PC-3 (cell line): ENCODE data around the gene NLGN2. TPM values are rescaled to one million over a fixed set of nuclear protein-coding genes. Genes with fewer than 3 reads are reported as not detected.

Experiments
- ATAC-seq: fragments of 200-7000 bp; cut with Tn5 transposase; 2 replicates; pipeline ENCODE4 v1.9.1; 2020; ENCODE audit warnings: mild to moderate bottlenecking, moderate library complexity
- BruUV-seq: library from RNA; stranded (reverse); fragments of 400-500 nt; replicated peaks from 2 replicates; lab custom pipeline; 2021; lab: Mats Ljungman, UMichigan
- CTCF ChIA-PET: fragments of 300-600 bp; sonication (Branson Sonifier 250); formaldehyde crosslinking; loops from one replicate; lab custom pipeline; 2022; ENCODE audit warnings: antibody characterized with exemption; lab: Charles Lee
- POLR2A ChIA-PET: fragments of 300-600 bp; sonication (Branson Sonifier 250); formaldehyde crosslinking; loops from one replicate; lab custom pipeline; 2022; ENCODE audit warnings: antibody characterized with exemption; ENCODE audit not compliant: unreplicated experiment; lab: Charles Lee
- DNase-seq: peaks from one replicate; pipeline ENCODE4 v3.0.0-alpha.2; 2015
- H2AFZ ChIP-seq: fragments of 300-600 bp; sonication (generic); 2 replicates; pipeline ENCODE4 v1.6.0; 2016; ENCODE audit warnings: antibody characterized with exemption, low read length
- H3F3A ChIP-seq: fragments of 300-600 bp; sonication (generic); one replicate; pipeline ENCODE4 v1.6.0; 2017; ENCODE audit warnings: antibody characterized with exemption, low read length, control low read depth, mild to moderate bottlenecking; ENCODE audit not compliant: unreplicated experiment
- H3K27ac ChIP-seq: fragments of 300-600 bp; sonication (generic); 2 replicates; pipeline ENCODE4 v1.5.1; 2016; ENCODE audit warnings: mild to moderate bottlenecking, low read length
- H3K27me3 ChIP-seq: fragments of 300-600 bp; sonication (generic); 2 replicates; pipeline ENCODE4 v1.6.1; 2016; ENCODE audit warnings: low read length, mixed read lengths
- H3K36me3 ChIP-seq: fragments of 300-600 bp; sonication (generic); 2 replicates; pipeline ENCODE4 v1.6.1; 2016; ENCODE audit warnings: low read depth, mixed run types, low read length, mixed read lengths
- H3K4me1 ChIP-seq: fragments of 300-600 bp; sonication (generic); 2 replicates; pipeline ENCODE4 v1.5.1; 2016; ENCODE audit warnings: low read length; ENCODE audit not compliant: insufficient read depth
- H3K4me2 ChIP-seq: fragments of 300-600 bp; sonication (generic); 2 replicates; pipeline ENCODE4 v1.6.0; 2016; ENCODE audit warnings: low read length
- H3K4me3 ChIP-seq: fragments of 300-600 bp; sonication (generic); 2 replicates; pipeline ENCODE4 v1.5.1; 2016; ENCODE audit warnings: mild to moderate bottlenecking, low read length, mixed read lengths
- H3K79me2 ChIP-seq: fragments of 300-600 bp; sonication (generic); 2 replicates; pipeline ENCODE4 v1.6.1; 2017; ENCODE audit warnings: low read length, mixed read lengths
- H3K9ac ChIP-seq: fragments of 300-600 bp; sonication (generic); 2 replicates; pipeline ENCODE4 v1.6.0; 2016; ENCODE audit warnings: mild to moderate bottlenecking, low read length
- H3K9me2 ChIP-seq: fragments of 300-600 bp; sonication (generic); replicated peaks from 2 replicates; pipeline ENCODE4 v1.6.1; 2016; ENCODE audit warnings: mixed run types, low read length, mixed read lengths
- H3K9me3 ChIP-seq: fragments of 300-600 bp; sonication (generic); 2 replicates; pipeline ENCODE4 v1.6.1; 2016; ENCODE audit warnings: low read length, mixed read lengths
- H4K20me1 ChIP-seq: fragments of 300-600 bp; sonication (generic); 2 replicates; pipeline ENCODE4 v1.6.1; 2016; ENCODE audit warnings: low read length, mixed read lengths
- CTCF ChIP-seq: fragments of 300-600 bp; sonication (generic); conservative IDR thresholded peaks from 2 replicates; pipeline ENCODE4 v1.5.1; 2017; ENCODE audit warnings: antibody characterized with exemption, low read depth, mild to moderate bottlenecking, low read length
- EZH2 ChIP-seq: fragments of 300-600 bp; sonication (generic); IDR thresholded peaks from one replicate; pipeline ENCODE4 v1.6.1; 2017; ENCODE audit warnings: antibody characterized with exemption, mild to moderate bottlenecking, low read length; ENCODE audit not compliant: unreplicated experiment
- EZH2phosphoT487 ChIP-seq: fragments of 300-600 bp; sonication (generic); IDR thresholded peaks from 2 replicates; pipeline ENCODE4 v1.6.1; 2018; ENCODE audit warnings: mild to moderate bottlenecking, antibody characterized with exemption, low read length, borderline replicate concordance
- intact Hi-C: fragments of 100-400 bp; cut with micrococcal nuclease; formaldehyde crosslinking; loops from 2 replicates; pipeline ENCODE4 v1.9.0; 2023
- total RNA-seq: library from RNA; depleted of rRNA; stranded (reverse); fragments of >200 nt; gene quantifications from 2 replicates; pipeline ENCODE4 v1.2.3, GENCODE V29; 2014

NLGN2 gene
- total RNA-seq, 1 experiment from 2014 or later = 7.4 TPM

GRCh38 chr17:7407082-7407481 is 563 bp upstream of the NLGN2 start:
- Histone ChIP-seq H3K27me3 (no peaks in the 10 kb centered on the region), H3K4me1 (peaks cover 9% of the 10 kb centered on the region), H2AFZ (no peak overlapping the region), H3K27ac (no peak overlapping the region), H3K79me2 (peaks cover 6% of the 10 kb centered on the region; the same call in 1 of the 2 replicates), H4K20me1 (no peaks in the 10 kb centered on the region), H3K36me3 (no peaks in the 10 kb centered on the region), H3K9ac (no peak overlapping the region), H3K9me3 (no peaks in the 10 kb centered on the region), H3F3A (no peaks in the 10 kb centered on the region), H3K4me3 (no peak overlapping the region), H3K9me2 (no peaks in the 10 kb centered on the region), H3K4me2 (no peak overlapping the region)
- ChIA-PET POLR2A (interaction anchor here (0.7 kb wide), 1 partner anchor 618 kb away, joined by 3 read pairs; no protein-coding TSS in a partner anchor), CTCF (no interaction called here)
- BruUV-seq = no TSS peak
- ATAC-seq (no peak), DNase-seq (no peak)
- TF ChIP-seq EZH2phosphoT487 = no peak
- TF ChIP-seq CTCF = no peak
- TF ChIP-seq EZH2 = no peak
- intact Hi-C loops = no loop called here

- intact Hi-C loops = no loop called here
- H3K27me3 ChIP-seq = no peaks in the 10 kb centered on the region
- BruUV-seq = no TSS peak
- CTCF ChIA-PET = no interaction called here
- no peak for ATAC-seq
- POLR2A ChIA-PET = no interaction called here
- no peak overlapping the region for H3K9ac ChIP-seq
- DNase-seq = no peak
- no peaks in the 10 kb centered on the region for H3K79me2 ChIP-seq
- no peaks in the 10 kb centered on the region for H3F3A ChIP-seq
- H3K27ac ChIP-seq = no peak overlapping the region
- peaks cover 4% of the 10 kb centered on the region; the same call in 1 of the 2 replicates for H3K4me1 ChIP-seq
- H3K36me3 ChIP-seq = no peaks in the 10 kb centered on the region
- H3K4me3 ChIP-seq = no peak overlapping the region
- no peaks in the 10 kb centered on the region for H4K20me1 ChIP-seq
- H3K9me2 ChIP-seq = no peaks in the 10 kb centered on the region
- H3K9me3 ChIP-seq = no peaks in the 10 kb centered on the region
- no peak overlapping the region for H2AFZ ChIP-seq
- H3K4me2 ChIP-seq = no peak overlapping the region
- TF ChIP-seq CTCF = no peak
Observed at GRCh38 chr17:7408252-7408727, 645 bp downstream of the NLGN2 start.

- no peak for DNase-seq
- Histone ChIP-seq H3K27ac (no peak overlapping the region), H3K9me2 (no peaks in the 10 kb centered on the region), H3K4me1 (peaks cover 4% of the 10 kb centered on the region; the same call in 1 of the 2 replicates), H3K9ac (no peak overlapping the region), H4K20me1 (no peaks in the 10 kb centered on the region), H3K9me3 (no peaks in the 10 kb centered on the region), H3K4me3 (no peak overlapping the region), H3K27me3 (no peaks in the 10 kb centered on the region), H3K79me2 (no peaks in the 10 kb centered on the region), H2AFZ (no peak overlapping the region), H3K36me3 (no peaks in the 10 kb centered on the region), H3F3A (no peaks in the 10 kb centered on the region), H3K4me2 (no peak overlapping the region)
- no TSS peak for BruUV-seq
- TF ChIP-seq CTCF = no peak
- no peak for TF ChIP-seq EZH2phosphoT487
- TF ChIP-seq EZH2 = no peak
- intact Hi-C loops = no loop called here
- POLR2A ChIA-PET = no interaction called here
- ATAC-seq = no peak
- CTCF ChIA-PET = no interaction called here
Observed at GRCh38 chr17:7408863-7409262, 1.2 kb downstream of the NLGN2 start.
